Mucosa of stomach (tissue), 1 donor: ENCODE data around the gene TAOK3.
"Not testable (repeated sequence)": the region's sequence is repeated elsewhere in the genome, so short reads cannot be mapped to it uniquely, and the experiment has no call there.

Experiments used
- H3K27me3 ChIP-seq: one replicate; pipeline ENCODE4 v1.7.0; 2013; ENCODE audit warnings: mild to moderate bottlenecking, low read length; ENCODE audit not compliant: control insufficient read depth, insufficient read depth
- H3K36me3 ChIP-seq: one replicate; pipeline ENCODE4 v1.7.0; 2013; ENCODE audit warnings: low read length; ENCODE audit not compliant: control insufficient read depth, insufficient read depth
- H3K4me1 ChIP-seq: one replicate; pipeline ENCODE4 v1.7.0; 2013; ENCODE audit warnings: mild to moderate bottlenecking, low read length; ENCODE audit not compliant: control insufficient read depth, insufficient read depth
- H3K4me3 ChIP-seq: one replicate; pipeline ENCODE4 v1.7.0; 2013; ENCODE audit warnings: low read length
- H3K9ac ChIP-seq: one replicate; pipeline ENCODE4 v1.7.0; 2013; ENCODE audit warnings: mild to moderate bottlenecking, low read length, moderate library complexity
- H3K9me3 ChIP-seq: one replicate; pipeline ENCODE4 v1.7.0; 2013; ENCODE audit warnings: mild to moderate bottlenecking, low read length, moderate library complexity; ENCODE audit not compliant: control insufficient read depth
- donor health status: Pancreatic carcinoma.

Gene TAOK3

GRCh38 chr12:118271770-118272417 lies 100.8 kb downstream of the TAOK3 start:
- no peaks in the 10 kb centered on the region for H3K9me3 ChIP-seq
- no peaks in the 10 kb centered on the region for H3K4me1 ChIP-seq
- no peak overlapping the region for H3K9ac ChIP-seq
- H3K27me3 ChIP-seq, result no peaks in the 10 kb centered on the region
- no peaks in the 10 kb centered on the region for H3K36me3 ChIP-seq
- H3K4me3 ChIP-seq, result no peak overlapping the region

- Histone ChIP-seq H3K4me3 (no peak overlapping the region), H3K9ac (no peak overlapping the region), H3K27me3 (no peaks in the 10 kb centered on the region), H3K36me3 (no peaks in the 10 kb centered on the region), H3K9me3 (no peaks in the 10 kb centered on the region), H3K4me1 (no peaks in the 10 kb centered on the region)
These were observed 101.5 kb downstream of the TAOK3 start for GRCh38 chr12:118271183-118271582.

- Histone ChIP-seq H3K9ac (no peak overlapping the region), H3K4me1 (no peaks in the 10 kb centered on the region), H3K4me3 (no peak overlapping the region), H3K9me3 (no peaks in the 10 kb centered on the region), H3K27me3 (no peaks in the 10 kb centered on the region), H3K36me3 (no peaks in the 10 kb centered on the region)
These were observed 102.9 kb downstream of the TAOK3 start for GRCh38 chr12:118269806-118270205.

- Histone ChIP-seq H3K9ac (no peak overlapping the region), H3K4me3 (no peak overlapping the region), H3K27me3 (no peaks in the 10 kb centered on the region), H3K4me1 (peaks cover 2% of the 10 kb centered on the region), H3K36me3 (no peaks in the 10 kb centered on the region), H3K9me3 (no peaks in the 10 kb centered on the region)
These were observed 113.6 kb downstream of the TAOK3 start for GRCh38 chr12:118259079-118259478.

GRCh38 chr12:118256352-118256751 lies 116.4 kb downstream of the TAOK3 start:
- Histone ChIP-seq H3K27me3 (no peaks in the 10 kb centered on the region), H3K4me1 (no peaks in the 10 kb centered on the region), H3K4me3 (no peak overlapping the region)

GRCh38 chr12:118249547-118249946 lies 123.2 kb downstream of the TAOK3 start:
- H3K9ac ChIP-seq, result no peak overlapping the region
- no peaks in the 10 kb centered on the region for H3K36me3 ChIP-seq
- no peaks in the 10 kb centered on the region for H3K4me1 ChIP-seq
- no peaks in the 10 kb centered on the region for H3K27me3 ChIP-seq
- H3K9me3 ChIP-seq, result no peaks in the 10 kb centered on the region
- H3K4me3 ChIP-seq, result no peak overlapping the region

More at GRCh38 chr12:118256352-118256751, 116.4 kb downstream of the TAOK3 start:
- Histone ChIP-seq H3K9ac (no peak overlapping the region), H3K9me3 (no peaks in the 10 kb centered on the region), H3K36me3 (no peaks in the 10 kb centered on the region)

GRCh38 chr12:118245886-118246285 lies 126.8 kb downstream of the TAOK3 start:
- not testable (repeated sequence) for H3K9me3 ChIP-seq, H3K4me3 ChIP-seq

GRCh38 chr12:118238888-118239287 lies 133.8 kb downstream of the TAOK3 start:
- H3K4me3 ChIP-seq, result no peak overlapping the region
- no peaks in the 10 kb centered on the region for H3K36me3 ChIP-seq
- no peaks in the 10 kb centered on the region for H3K27me3 ChIP-seq
- H3K4me1 ChIP-seq, result no peaks in the 10 kb centered on the region
- H3K9ac ChIP-seq, result no peak overlapping the region
- no peaks in the 10 kb centered on the region for H3K9me3 ChIP-seq

More at GRCh38 chr12:118245886-118246285, 126.8 kb downstream of the TAOK3 start:
- not testable (repeated sequence) for H3K4me1 ChIP-seq, H3K36me3 ChIP-seq, H3K27me3 ChIP-seq, H3K9ac ChIP-seq

- Histone ChIP-seq H3K9me3 (no peaks in the 10 kb centered on the region), H3K27me3 (no peaks in the 10 kb centered on the region), H3K36me3 (no peaks in the 10 kb centered on the region)
These were observed 134.8 kb downstream of the TAOK3 start for GRCh38 chr12:118237908-118238307.

GRCh38 chr12:118237052-118237665 lies 135.5 kb downstream of the TAOK3 start:
- Histone ChIP-seq H3K36me3 (no peaks in the 10 kb centered on the region), H3K4me1 (no peaks in the 10 kb centered on the region), H3K4me3 (no peak overlapping the region), H3K9me3 (no peaks in the 10 kb centered on the region), H3K9ac (no peak overlapping the region), H3K27me3 (no peaks in the 10 kb centered on the region)

More at GRCh38 chr12:118237908-118238307, 134.8 kb downstream of the TAOK3 start:
- Histone ChIP-seq H3K4me3 (no peak overlapping the region), H3K9ac (no peak overlapping the region), H3K4me1 (no peaks in the 10 kb centered on the region)

- Histone ChIP-seq H3K9me3 (no peaks in the 10 kb centered on the region), H3K4me1 (no peaks in the 10 kb centered on the region), H3K27me3 (no peaks in the 10 kb centered on the region), H3K36me3 (no peaks in the 10 kb centered on the region), H3K9ac (no peak overlapping the region), H3K4me3 (no peak overlapping the region)
These were observed 152.0 kb downstream of the TAOK3 start for GRCh38 chr12:118220702-118221101.

- Histone ChIP-seq H3K4me3 (no peak overlapping the region), H3K27me3 (no peaks in the 10 kb centered on the region), H3K9me3 (no peaks in the 10 kb centered on the region), H3K9ac (no peak overlapping the region), H3K4me1 (no peaks in the 10 kb centered on the region), H3K36me3 (no peaks in the 10 kb centered on the region)
These were observed 152.9 kb downstream of the TAOK3 start for GRCh38 chr12:118219772-118220171.
